ENCODE measurements around the gene NFATC2.
"Not testable (repeated sequence)": the region's sequence is repeated elsewhere in the genome, so short reads cannot be mapped to it uniquely, and the experiment has no call there.

NFATC2 gene

GRCh38 chr20:51494241-51495110 is 48.0 kb downstream of the NFATC2 start:
- DNase-seq (ENCODE audit: low spot score) = no peak

DNA sequence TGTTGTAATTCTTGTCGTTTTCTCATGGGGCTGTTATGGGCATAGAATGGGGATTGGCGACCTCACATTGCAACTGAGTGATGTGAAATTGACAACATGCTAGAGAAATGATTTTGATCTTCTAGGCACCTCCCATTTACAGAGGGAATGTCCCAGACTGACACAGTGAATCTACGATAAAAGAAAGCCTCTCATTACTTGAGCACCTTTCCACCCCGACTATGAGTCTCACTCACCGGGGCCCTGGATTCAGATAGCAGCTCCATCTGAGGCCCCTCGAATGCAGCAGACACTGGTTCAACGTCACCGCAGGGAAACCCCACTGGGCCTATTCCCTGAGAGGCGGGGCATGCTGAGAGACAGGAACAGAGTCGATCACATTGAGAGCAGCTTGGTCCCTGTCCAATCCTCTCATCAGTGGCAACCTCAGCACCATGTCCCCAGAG is 49.1 kb downstream of the NFATC2 start:
- DNase-seq (ENCODE audit: low spot score) = no peak

DNA sequence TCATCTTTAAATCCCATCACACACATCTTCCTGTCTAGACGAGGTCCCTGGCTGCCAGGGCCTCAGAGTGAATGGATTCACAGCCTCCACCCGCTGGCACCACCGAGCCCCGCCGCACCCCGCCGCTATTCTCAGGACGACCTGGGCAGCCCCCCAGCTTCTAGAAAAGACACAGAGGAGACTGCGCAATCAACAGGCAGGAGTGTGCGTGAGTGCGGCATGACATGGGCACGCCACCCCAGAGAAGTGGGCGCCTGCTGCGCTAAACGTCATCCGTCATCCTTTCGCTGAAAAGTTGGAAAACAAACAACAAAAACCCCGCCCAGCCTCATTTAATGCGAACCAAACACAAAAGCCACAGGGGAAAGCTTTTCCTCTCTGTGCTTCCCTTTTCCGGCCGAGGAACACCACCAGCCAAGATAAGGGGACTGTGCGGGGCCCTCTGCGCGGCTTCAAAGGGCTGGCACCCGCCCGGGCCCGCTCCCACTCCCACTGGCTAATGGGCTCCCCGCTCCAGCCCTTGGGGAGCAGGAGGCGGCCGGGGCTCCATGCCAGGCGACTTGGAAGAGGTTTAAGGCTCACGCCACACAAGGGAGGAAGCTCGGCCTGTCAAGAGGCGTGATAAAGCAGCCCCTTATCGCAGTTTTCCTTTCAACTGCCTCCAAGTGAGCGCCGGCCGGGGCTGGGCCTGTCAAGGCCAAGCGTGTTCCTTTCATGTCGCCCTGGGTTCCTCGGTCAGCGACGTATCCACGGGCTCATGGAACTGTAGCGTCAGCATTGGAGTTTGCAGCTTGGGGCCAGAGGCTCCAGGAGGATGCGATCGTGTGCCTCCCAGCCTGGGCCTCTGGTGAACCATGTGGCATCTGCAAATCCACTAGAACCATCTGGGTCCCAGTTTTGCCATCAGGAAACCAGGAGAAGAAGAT is 50.1 kb downstream of the NFATC2 start:
- DNase-seq (ENCODE audit: low spot score) = no peak

DNA sequence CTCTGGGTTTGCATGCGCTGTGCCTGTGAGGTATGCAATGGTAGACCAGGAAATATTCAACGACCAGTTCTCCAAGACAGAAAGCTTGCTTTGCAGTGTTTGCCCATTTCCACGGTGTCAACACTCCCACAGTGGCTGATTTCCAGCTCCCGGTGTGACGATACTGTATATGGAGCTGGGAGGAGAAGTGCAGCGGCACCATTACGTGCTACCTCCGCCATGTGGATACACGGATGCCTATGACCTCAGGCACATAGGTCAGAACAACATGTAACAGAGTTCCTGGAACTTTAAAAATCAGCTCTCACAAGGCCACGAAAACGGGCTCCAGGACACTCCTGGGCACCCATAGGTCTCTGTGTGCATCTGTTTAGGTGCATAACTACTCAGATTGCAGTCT is 51.1 kb downstream of the NFATC2 start:
- DNase-seq (ENCODE audit: low spot score) = no peak

- DNase-seq (ENCODE audit: low spot score) = no peak
These were observed 51.9 kb downstream of the NFATC2 start for GRCh38 chr20:51490635-51491034.

- no peak for DNase-seq (ENCODE audit: low spot score)
These were observed 52.9 kb downstream of the NFATC2 start for GRCh38 chr20:51489611-51490010.

DNA sequence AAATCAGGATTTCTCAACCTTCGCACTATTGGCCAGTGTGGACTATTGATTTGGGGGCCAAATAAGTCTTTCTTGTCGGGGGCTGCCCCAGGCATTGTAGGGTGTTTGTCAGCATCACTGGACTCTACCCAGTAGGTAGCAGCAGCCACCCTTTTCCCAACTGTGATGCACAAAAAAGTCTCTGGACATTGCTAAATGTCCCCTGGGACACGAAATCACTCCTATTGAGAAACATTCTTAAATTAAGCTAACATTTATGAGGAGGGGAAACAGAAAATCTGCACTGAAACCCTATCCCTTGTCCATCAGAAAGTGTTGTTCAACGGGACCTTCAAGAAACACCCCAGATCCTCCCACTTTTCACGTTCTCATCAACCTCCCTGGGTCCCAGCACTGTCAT is 54.2 kb downstream of the NFATC2 start:
- DNase-seq (ENCODE audit: low spot score) = no peak

DNA sequence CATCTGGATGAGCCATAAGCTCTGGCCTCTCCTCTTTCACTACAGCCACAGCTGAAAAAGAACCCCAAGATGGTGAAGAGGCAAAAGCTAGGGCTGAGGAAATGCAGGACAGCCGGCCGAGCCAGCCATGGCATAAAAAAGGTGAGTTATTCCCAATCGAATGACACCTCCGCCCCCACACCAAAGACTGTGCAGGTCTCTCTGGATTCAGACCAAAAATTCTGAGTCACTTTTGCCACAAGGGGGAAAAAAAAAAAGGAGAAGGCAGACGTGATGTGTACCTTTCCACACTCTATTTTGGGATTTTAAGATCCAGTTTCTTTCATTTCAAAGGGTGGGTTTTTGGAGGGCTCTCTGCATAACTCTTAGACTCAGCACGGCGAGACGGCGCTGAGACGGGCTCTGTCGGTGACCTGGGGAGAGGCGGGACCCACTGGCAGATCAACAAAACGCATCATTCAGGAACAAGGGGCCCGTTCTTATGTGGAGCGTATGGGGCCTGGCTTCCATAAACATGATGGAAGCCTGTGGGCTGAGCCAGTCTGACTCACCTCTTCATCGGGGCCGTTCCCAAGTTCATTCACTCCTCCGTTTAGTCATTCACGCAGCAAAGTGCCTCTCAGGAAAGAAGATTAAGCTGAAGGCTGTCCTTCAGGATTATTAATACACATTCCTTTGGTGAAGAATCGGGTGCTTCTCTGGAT is 54.8 kb downstream of the NFATC2 start:
- DNase-seq (ENCODE audit: low spot score) = no peak

GRCh38 chr20:51487076-51487475 is 55.4 kb downstream of the NFATC2 start:
- DNase-seq (ENCODE audit: low spot score) = no peak

GRCh38 chr20:51486197-51487005 is 56.1 kb downstream of the NFATC2 start:
- no peak for DNase-seq (ENCODE audit: low spot score)

DNA sequence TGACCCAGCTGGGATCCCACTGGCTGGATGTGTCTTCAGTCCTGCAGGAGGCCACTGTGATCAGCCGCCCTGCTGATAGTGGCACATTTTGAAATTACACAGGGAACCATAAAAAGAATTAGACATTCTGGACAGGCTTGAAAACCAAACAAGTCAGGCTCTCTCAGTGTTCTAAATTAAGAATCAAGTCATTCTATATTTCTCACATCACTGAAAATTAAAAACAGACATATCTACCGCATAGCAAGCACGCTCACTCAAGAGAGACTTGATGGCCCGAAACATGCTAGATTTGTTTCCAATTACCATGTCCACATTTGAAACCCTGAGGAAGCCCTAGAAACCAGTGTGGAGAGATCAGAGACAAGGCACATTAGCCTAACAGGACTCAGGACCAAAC is 57.7 kb downstream of the NFATC2 start:
- DNase-seq (ENCODE audit: low spot score) = no peak

DNA sequence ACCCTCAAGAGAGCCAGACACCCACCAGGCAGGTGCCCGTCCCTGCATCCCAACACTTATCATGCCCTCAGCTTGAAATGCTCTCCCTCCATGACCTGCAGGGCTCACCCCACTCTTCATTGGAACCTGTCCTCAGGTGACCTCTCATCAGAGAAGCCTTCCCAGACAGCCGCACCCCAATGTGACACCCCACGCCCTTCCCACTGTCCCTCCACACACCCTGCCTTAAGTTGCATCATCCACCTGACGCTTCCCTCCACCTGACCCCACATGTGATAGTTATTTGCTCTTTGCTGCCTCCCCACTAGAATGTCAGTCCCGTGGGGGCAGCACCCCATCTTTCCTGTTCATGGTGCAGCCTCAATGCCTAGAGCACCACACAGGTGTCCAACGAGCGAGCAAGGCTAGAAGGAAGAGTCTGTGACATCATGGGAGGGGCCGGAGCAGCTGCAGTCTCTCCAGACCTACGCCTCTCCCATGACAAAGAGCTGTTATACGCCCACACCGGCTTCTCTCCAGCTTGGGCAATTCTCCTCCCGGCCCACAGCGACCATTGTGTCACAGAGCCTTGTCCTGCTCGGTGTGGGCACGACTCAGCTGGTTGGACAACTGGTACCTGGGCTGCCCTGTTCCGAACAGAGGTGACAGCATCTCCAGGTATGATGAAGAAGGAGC is 58.2 kb downstream of the NFATC2 start:
- no peak for DNase-seq (ENCODE audit: low spot score)

- DNase-seq (ENCODE audit: low spot score) = no peak
These were observed 59.6 kb downstream of the NFATC2 start for GRCh38 chr20:51482836-51483473.

DNA sequence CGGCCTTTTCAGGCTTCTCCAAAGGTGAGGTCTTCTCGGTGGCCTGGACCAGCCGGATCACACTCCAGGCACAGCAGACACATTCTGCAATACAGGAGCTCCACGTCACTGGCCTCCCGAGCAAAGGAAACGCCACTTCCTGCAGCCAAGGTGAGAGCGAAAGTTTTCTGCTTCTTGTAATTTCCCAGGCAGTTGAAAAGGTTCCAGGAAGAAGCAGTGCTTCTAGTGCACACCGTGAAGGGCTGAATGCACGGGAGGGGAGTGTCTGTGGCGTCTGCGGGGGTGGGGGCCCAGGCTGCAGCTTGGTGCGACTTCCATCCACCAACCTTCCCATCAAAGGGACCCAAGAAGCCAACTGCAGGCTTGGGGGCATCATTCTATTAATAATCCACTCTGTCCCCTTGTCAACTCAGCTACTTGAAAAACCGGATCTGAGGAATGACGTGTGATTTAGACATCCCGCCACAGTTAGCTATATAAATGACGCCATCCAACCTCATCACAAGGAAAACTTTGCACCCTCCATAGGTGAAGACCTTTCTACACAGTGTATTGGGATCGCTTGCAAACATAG is 61.1 kb downstream of the NFATC2 start:
- DNase-seq (ENCODE audit: low spot score) = no peak

- no peak for DNase-seq (ENCODE audit: low spot score)
These were observed 61.8 kb downstream of the NFATC2 start for GRCh38 chr20:51480507-51481270.

DNA sequence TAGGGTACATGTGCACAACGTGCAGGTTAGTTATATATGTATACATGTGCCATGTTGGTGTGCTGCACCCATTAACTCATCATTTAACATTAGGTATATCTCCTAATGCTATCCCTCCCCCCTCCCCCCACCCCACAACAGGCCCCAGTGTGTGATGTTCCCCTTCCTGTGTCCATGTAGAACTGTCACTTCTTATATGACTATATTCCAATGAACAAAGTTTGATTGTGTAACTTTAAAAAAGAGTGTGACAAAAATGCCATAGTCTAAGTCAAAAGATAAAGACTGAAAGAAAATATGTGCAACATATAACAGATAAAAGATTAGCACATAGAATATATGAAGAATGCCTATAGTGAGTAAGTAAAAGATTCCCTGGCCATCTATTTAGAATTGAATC is 66.4 kb downstream of the NFATC2 start:
- DNase-seq (ENCODE audit: low spot score) = not testable (repeated sequence)

- DNase-seq (ENCODE audit: low spot score) = no peak
These were observed 68.7 kb downstream of the NFATC2 start for GRCh38 chr20:51473771-51474170.

GRCh38 chr20:51473256-51473655 is 69.3 kb downstream of the NFATC2 start:
- DNase-seq (ENCODE audit: low spot score) = no peak

DNA sequence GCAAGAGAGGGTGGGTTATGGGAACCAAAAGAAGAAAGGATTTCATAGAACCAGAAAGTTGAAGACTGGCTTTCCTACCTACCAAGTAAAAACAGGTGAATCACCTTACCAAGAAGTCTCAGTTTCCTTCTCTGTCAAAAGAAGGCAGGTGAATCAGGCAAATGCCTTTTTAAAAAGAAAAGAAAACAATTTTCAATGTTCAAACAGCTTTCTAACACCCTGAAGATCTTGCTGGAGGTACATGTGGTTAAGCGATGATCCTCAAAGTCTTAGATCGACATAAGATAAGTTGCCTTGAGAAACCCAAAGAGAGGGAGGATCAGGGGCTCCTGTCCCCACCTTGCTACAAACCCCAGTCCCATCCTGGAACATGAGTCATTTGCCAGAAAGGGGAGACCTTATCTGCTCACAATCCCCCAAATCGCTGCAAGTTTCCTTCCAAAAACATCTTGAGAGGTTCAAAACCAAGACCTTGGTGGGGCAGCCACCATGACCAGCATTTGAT is 71.6 kb downstream of the NFATC2 start:
- no peak for DNase-seq (ENCODE audit: low spot score)
